NT2/D1 (cell line): Measurements from ENCODE around the gene TMEM51.

Source experiments
- YY1 ChIP-seq: IDR thresholded peaks from 2 replicates; pipeline ENCODE4 v1.6.1; 2011; ENCODE audit not compliant: insufficient read length, insufficient read depth
- ZNF274 ChIP-seq: IDR thresholded peaks from 2 replicates; pipeline ENCODE4 v1.6.1; 2011; ENCODE audit warnings: mild to moderate bottlenecking, low read depth, low read length

- TF ChIP-seq YY1 (no peak), ZNF274 (no peak)
Observed at GRCh38 chr1:15174615-15174983, 21.1 kb downstream of the TMEM51 start.
